ENCODE data around the gene LNPK. TPM values are rescaled to one million over a fixed set of nuclear protein-coding genes. Genes with fewer than 3 reads are reported as not detected.
"Not testable (repeated sequence)": the region's sequence is repeated elsewhere in the genome, so short reads cannot be mapped to it uniquely, and the experiment has no call there.

The LNPK gene
- total RNA-seq, 1 donor from 2014 or later = 32.7 TPM

GRCh38 chr2:175929850-175930249 lies 72.2 kb downstream of the LNPK start:
- TF ChIP-seq POLR2A (IDR thresholded peaks at IDR 0.05) (no peak), POLR2AphosphoS5 (IDR thresholded peaks at IDR 0.05; ENCODE audit: insufficient read depth in 1 of 2, low read depth in 1 of 2) (peak in 1 of 2 donors; percentile 25), CTCF (IDR thresholded peaks at IDR 0.05) (no peak)
- H3K9me3 ChIP-seq = no peaks in the 10 kb centered on the region
- no peak overlapping the region for H3K4me3 ChIP-seq
- no peaks in the 10 kb centered on the region for H3K4me1 ChIP-seq
- H3K27ac ChIP-seq = peak overlapping the region; percentile 15
- intact Hi-C loops (cut with DNase I) = no loop called here
- DNase-seq (ENCODE audit: extremely low spot score in 2 of 2) = no peak
- H3K27me3 ChIP-seq = no peaks in the 10 kb centered on the region
- H3K36me3 ChIP-seq = peaks cover 0 to 5% of the 10 kb centered on the region in 2 donors

- Histone ChIP-seq H3K27ac (no peak overlapping the region), H3K4me1 (no peaks in the 10 kb centered on the region), H3K4me3 (no peak overlapping the region), H3K9me3 (no peaks in the 10 kb centered on the region), H3K36me3 (peaks cover 0 to 5% of the 10 kb centered on the region in 2 donors), H3K27me3 (no peaks in the 10 kb centered on the region)
- no peak for DNase-seq (ENCODE audit: extremely low spot score in 2 of 2)
- TF ChIP-seq POLR2AphosphoS5 (IDR thresholded peaks at IDR 0.05; ENCODE audit: insufficient read depth in 1 of 2, low read depth in 1 of 2) (no peak), CTCF (IDR thresholded peaks at IDR 0.05) (no peak), POLR2A (IDR thresholded peaks at IDR 0.05) (no peak)
- intact Hi-C loops (cut with DNase I) = no loop called here
These were observed 75.8 kb downstream of the LNPK start for GRCh38 chr2:175926272-175926671.

GRCh38 chr2:175922160-175922559 lies 79.9 kb downstream of the LNPK start:
- TF ChIP-seq POLR2A (IDR thresholded peaks at IDR 0.05) = no peak
- no peak for TF ChIP-seq POLR2AphosphoS5 (IDR thresholded peaks at IDR 0.05; ENCODE audit: insufficient read depth in 1 of 2, low read depth in 1 of 2)
- TF ChIP-seq CTCF (IDR thresholded peaks at IDR 0.05) = no peak
- no peak overlapping the region for H3K27ac ChIP-seq
- no peaks in the 10 kb centered on the region for H3K9me3 ChIP-seq
- H3K4me1 ChIP-seq = no peaks in the 10 kb centered on the region
- no peak overlapping the region for H3K4me3 ChIP-seq
- H3K36me3 ChIP-seq = peaks cover 0 to 3% of the 10 kb centered on the region in 2 donors
- DNase-seq (ENCODE audit: extremely low spot score in 2 of 2) = no peak
- intact Hi-C loops (cut with DNase I) = no loop called here
- H3K27me3 ChIP-seq = no peaks in the 10 kb centered on the region

- H3K9me3 ChIP-seq = no peaks in the 10 kb centered on the region
- intact Hi-C loops (cut with DNase I) = no loop called here
- TF ChIP-seq POLR2AphosphoS5 (IDR thresholded peaks at IDR 0.05; ENCODE audit: insufficient read depth in 1 of 2, low read depth in 1 of 2) = no peak
- no peak for TF ChIP-seq CTCF (IDR thresholded peaks at IDR 0.05)
- no peak for TF ChIP-seq POLR2A (IDR thresholded peaks at IDR 0.05)
- H3K4me1 ChIP-seq = no peaks in the 10 kb centered on the region
- no peak overlapping the region for H3K27ac ChIP-seq
- H3K27me3 ChIP-seq = no peaks in the 10 kb centered on the region
- H3K4me3 ChIP-seq = no peak overlapping the region
- H3K36me3 ChIP-seq = no peaks in the 10 kb centered on the region
- DNase-seq (ENCODE audit: extremely low spot score in 2 of 2) = no peak
These were observed 83.1 kb downstream of the LNPK start for GRCh38 chr2:175918935-175919334.

GRCh38 chr2:175914846-175915245 lies 87.2 kb downstream of the LNPK start:
- intact Hi-C loops (cut with DNase I) = no loop called here
- Histone ChIP-seq H3K4me3 (no peak overlapping the region), H3K27ac (no peak overlapping the region), H3K9me3 (no peaks in the 10 kb centered on the region), H3K36me3 (no peaks in the 10 kb centered on the region), H3K27me3 (no peaks in the 10 kb centered on the region), H3K4me1 (no peaks in the 10 kb centered on the region)
- DNase-seq (ENCODE audit: extremely low spot score in 2 of 2) = no peak
- TF ChIP-seq CTCF (IDR thresholded peaks at IDR 0.05) (no peak), POLR2A (IDR thresholded peaks at IDR 0.05) (no peak), POLR2AphosphoS5 (IDR thresholded peaks at IDR 0.05; ENCODE audit: insufficient read depth in 1 of 2, low read depth in 1 of 2) (no peak)

GRCh38 chr2:175913849-175914743 lies 88.0 kb downstream of the LNPK start:
- H3K36me3 ChIP-seq; intact Hi-C loops (cut with DNase I); H3K27ac ChIP-seq; DNase-seq (ENCODE audit: extremely low spot score in 2 of 2); H3K27me3 ChIP-seq; H3K4me1 ChIP-seq; H3K9me3 ChIP-seq; H3K4me3 ChIP-seq: not testable (repeated sequence)

- H3K9me3 ChIP-seq; intact Hi-C loops (cut with DNase I); H3K27ac ChIP-seq; H3K4me3 ChIP-seq; H3K4me1 ChIP-seq; DNase-seq (ENCODE audit: extremely low spot score in 2 of 2); H3K36me3 ChIP-seq; H3K27me3 ChIP-seq: not testable (repeated sequence)
These were observed 88.8 kb downstream of the LNPK start for GRCh38 chr2:175913267-175913666.

All from vagina (tissue), 2 donors.